Fibroblast of lung (primary cell): ENCODE data around the gene MAST3. TPM values are rescaled to one million over a fixed set of nuclear protein-coding genes. Genes with fewer than 3 reads are reported as not detected.

Experiments used
- DNase-seq, 2 donors: peaks; one replicate each; pipeline versions ENCODE4 v3.0.0 to v3.0.0-alpha.2; 2010; ENCODE audit warnings: low read depth in 2 of 2
- H2AFZ ChIP-seq: 2 replicates; pipeline ENCODE4 v1.5.1; 2012; ENCODE audit warnings: low read length, control low read depth, inconsistent platforms
- H3K27ac ChIP-seq: 2 replicates; pipeline ENCODE4 v1.5.1; 2011; ENCODE audit warnings: low read length, control low read depth; ENCODE audit not compliant: insufficient read depth
- H3K27me3 ChIP-seq: 2 replicates; pipeline ENCODE4 v1.5.1; 2011; ENCODE audit warnings: mild to moderate bottlenecking, low read length; ENCODE audit not compliant: control insufficient read depth, insufficient read depth
- H3K36me3 ChIP-seq: 2 replicates; pipeline ENCODE4 v1.5.1; 2011; ENCODE audit warnings: low read length; ENCODE audit not compliant: control insufficient read depth, insufficient read depth
- H3K4me1 ChIP-seq: 2 replicates; pipeline ENCODE4 v1.5.1; 2011; ENCODE audit warnings: low read length; ENCODE audit not compliant: control insufficient read depth, insufficient read depth; ENCODE audit errors: extremely low read depth
- H3K4me2 ChIP-seq: 2 replicates; pipeline ENCODE4 v1.5.1; 2011; ENCODE audit warnings: low read length, control low read depth; ENCODE audit not compliant: insufficient read depth; ENCODE audit errors: extremely low read depth
- H3K4me3 ChIP-seq, 4 experiments: fragments of 200-600 bp in 1 of 4; sonication (generic) in 1 of 4; replicated peaks in 1 of 4; 2 replicates each; pipeline ENCODE4 v1.5.1; 2011 to 2016; ENCODE audit warnings: low read length in 4 of 4, low read depth in 3 of 4, mild to moderate bottlenecking in 3 of 4, control low read depth in 2 of 4, inconsistent platforms in 1 of 4, mixed read lengths in 1 of 4; ENCODE audit not compliant: insufficient read depth in 1 of 4; ENCODE audit errors: control extremely low read depth in 1 of 4
- H3K79me2 ChIP-seq: 2 replicates; pipeline ENCODE4 v1.5.1; 2012; ENCODE audit warnings: mild to moderate bottlenecking, low read length, inconsistent platforms; ENCODE audit not compliant: control insufficient read depth, insufficient read depth
- H3K9ac ChIP-seq: 2 replicates; pipeline ENCODE4 v1.5.1; 2011; ENCODE audit warnings: mild to moderate bottlenecking, low read length, control low read depth; ENCODE audit not compliant: insufficient read depth
- H3K9me3 ChIP-seq: 2 replicates; pipeline ENCODE4 v1.5.1; 2012; ENCODE audit warnings: low read depth, low read length; ENCODE audit not compliant: control insufficient read depth, insufficient read depth
- H4K20me1 ChIP-seq: 2 replicates; pipeline ENCODE4 v1.5.1; 2011; ENCODE audit warnings: low read length; ENCODE audit not compliant: control insufficient read depth, insufficient read depth; ENCODE audit errors: extremely low read depth
- EZH2 ChIP-seq: IDR thresholded peaks from 2 replicates; pipeline ENCODE4 v1.5.1; 2012; ENCODE audit warnings: low read length, control low read depth, mild to moderate bottlenecking; ENCODE audit errors: missing control alignments
- polyA plus RNA-seq, 2 donors: library from polyadenylated mRNA; depleted of rRNA in 1 of 2; stranded (reverse) in 1 of 2; unstranded in 1 of 2; fragments of >200 nt; gene quantifications; 2 replicates each; pipeline ENCODE4 v1.2.1, GENCODE V29; 2011 to 2012; ENCODE audit warnings: missing spikeins in 1 of 2
- total RNA-seq: library from RNA; depleted of rRNA; stranded (reverse); fragments of >200 nt; gene quantifications from 2 replicates; pipeline ENCODE4 v1.2.1, GENCODE V29; 2014
- TF ChIP-seq, protein P1 (sequence below), 2 donors: IDR thresholded peaks in 1 of 2; conservative IDR thresholded peaks in 1 of 2; 1 replicate in 1 of 2; 2 replicates in 1 of 2; pipeline ENCODE4 v1.5.1; 2011 to 2012; ENCODE audit warnings: low read length in 2 of 2, control low read depth in 1 of 2, inconsistent platforms in 1 of 2, low read depth in 1 of 2, mild to moderate bottlenecking in 1 of 2

MAST3 gene
- total and polyA plus RNA-seq, 2 donors (not counting 1 experiment from before 2014, with no cell fraction given), result 2.0 to 4.1 TPM

DNA sequence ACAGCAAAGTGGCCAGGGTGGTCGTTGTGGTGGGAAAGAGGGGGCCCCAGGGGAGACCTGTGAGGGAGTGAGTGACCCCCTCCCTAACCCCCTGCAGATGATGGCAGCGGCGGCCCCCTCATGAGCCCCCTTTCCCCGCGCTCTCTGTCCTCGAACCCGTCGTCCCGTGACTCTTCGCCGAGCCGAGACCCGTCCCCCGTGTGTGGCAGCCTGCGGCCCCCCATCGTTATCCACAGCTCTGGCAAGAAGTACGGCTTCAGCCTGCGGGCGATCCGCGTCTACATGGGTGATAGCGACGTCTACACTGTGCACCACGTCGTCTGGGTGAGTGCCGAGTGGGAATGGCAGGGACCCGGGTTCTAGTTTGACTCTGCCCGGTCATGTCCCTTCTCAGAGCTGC lies 47.3 kb downstream of the MAST3 start:
- no peak overlapping the region for H3K27ac ChIP-seq
- no peaks in the 10 kb centered on the region for H3K9me3 ChIP-seq
- no peak overlapping the region for H3K9ac ChIP-seq
- H4K20me1 ChIP-seq, result no peaks in the 10 kb centered on the region
- H2AFZ ChIP-seq, result no peak overlapping the region
- H3K4me3 ChIP-seq, result no peak overlapping the region
- TF ChIP-seq EZH2, result no peak
- TF ChIP-seq, protein P1, sequence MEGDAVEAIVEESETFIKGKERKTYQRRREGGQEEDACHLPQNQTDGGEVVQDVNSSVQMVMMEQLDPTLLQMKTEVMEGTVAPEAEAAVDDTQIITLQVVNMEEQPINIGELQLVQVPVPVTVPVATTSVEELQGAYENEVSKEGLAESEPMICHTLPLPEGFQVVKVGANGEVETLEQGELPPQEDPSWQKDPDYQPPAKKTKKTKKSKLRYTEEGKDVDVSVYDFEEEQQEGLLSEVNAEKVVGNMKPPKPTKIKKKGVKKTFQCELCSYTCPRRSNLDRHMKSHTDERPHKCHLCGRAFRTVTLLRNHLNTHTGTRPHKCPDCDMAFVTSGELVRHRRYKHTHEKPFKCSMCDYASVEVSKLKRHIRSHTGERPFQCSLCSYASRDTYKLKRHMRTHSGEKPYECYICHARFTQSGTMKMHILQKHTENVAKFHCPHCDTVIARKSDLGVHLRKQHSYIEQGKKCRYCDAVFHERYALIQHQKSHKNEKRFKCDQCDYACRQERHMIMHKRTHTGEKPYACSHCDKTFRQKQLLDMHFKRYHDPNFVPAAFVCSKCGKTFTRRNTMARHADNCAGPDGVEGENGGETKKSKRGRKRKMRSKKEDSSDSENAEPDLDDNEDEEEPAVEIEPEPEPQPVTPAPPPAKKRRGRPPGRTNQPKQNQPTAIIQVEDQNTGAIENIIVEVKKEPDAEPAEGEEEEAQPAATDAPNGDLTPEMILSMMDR (conservative IDR thresholded peaks at IDR 0.05 in 1 of 2, IDR thresholded peaks at IDR 0.05 in 1 of 2; ENCODE audit: low read depth in 1 of 2, low read length in 2 of 2), result no peak
- H3K27me3 ChIP-seq, result no peaks in the 10 kb centered on the region
- no peaks in the 10 kb centered on the region for H3K4me1 ChIP-seq
- DNase-seq, result no peak
- H3K4me2 ChIP-seq, result no peak overlapping the region
- H3K79me2 ChIP-seq, result no peaks in the 10 kb centered on the region
- H3K36me3 ChIP-seq, result peaks cover 12% of the 10 kb centered on the region

DNA sequence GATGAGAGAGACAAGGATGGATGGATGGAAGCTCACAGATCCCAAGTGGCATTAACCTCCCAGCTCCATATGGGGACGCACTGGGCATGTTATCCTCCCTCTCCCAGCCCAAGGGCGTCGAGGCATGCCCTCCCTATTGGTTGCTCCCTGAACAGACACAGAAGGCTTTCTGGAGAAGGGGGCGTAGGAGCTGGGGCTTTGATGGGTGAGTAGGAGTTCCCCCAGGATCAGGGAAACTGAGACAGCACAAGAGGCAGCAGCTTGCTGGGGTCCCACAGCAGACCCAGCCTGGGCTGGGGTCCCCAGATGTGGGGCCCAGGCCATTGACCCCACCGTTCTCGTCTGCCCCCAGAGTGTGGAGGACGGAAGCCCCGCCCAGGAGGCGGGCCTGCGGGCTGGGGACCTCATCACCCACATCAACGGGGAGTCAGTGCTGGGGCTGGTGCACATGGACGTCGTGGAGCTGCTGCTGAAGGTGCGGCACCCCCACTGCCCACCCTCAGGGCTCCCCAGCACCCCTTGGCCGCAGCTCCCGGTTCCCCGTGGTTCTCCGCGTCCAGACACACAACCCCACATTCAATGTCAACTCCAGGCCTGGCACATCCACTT lies 47.9 kb downstream of the MAST3 start:
- Histone ChIP-seq H4K20me1 (no peaks in the 10 kb centered on the region), H3K9me3 (no peaks in the 10 kb centered on the region)

DNA sequence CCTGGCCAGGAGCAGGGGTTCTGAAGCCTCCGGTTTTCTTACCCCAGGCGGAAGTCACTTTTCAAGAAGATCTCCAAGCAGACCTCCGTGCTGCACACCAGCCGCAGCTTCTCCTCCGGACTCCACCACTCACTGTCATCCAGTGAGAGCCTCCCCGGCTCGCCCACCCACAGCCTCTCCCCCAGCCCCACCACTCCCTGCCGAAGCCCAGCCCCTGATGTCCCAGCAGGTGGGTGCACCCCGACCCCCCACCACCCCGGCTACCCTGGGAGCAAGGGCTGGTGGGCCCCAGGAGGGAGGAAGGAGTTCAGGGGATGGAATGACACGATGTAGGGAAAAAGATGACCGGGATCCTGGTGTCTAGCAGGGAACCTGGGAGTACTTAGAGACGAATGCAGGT lies 49.8 kb downstream of the MAST3 start:
- Histone ChIP-seq H3K27me3 (no peaks in the 10 kb centered on the region), H3K9me3 (no peaks in the 10 kb centered on the region), H3K4me3 (no peak overlapping the region), H3K4me1 (peaks cover 7% of the 10 kb centered on the region), H3K4me2 (no peak overlapping the region), H2AFZ (no peak overlapping the region), H3K9ac (no peak overlapping the region), H3K36me3 (peaks cover 8% of the 10 kb centered on the region), H3K27ac (no peak overlapping the region), H4K20me1 (no peaks in the 10 kb centered on the region), H3K79me2 (no peaks in the 10 kb centered on the region)
- no peak for DNase-seq
- TF ChIP-seq, protein P1 (conservative IDR thresholded peaks at IDR 0.05 in 1 of 2, IDR thresholded peaks at IDR 0.05 in 1 of 2; ENCODE audit: low read depth in 1 of 2, low read length in 2 of 2), result no peak
- TF ChIP-seq EZH2, result no peak

More for the DNA sequence above, 47.9 kb downstream of the MAST3 start:
- Histone ChIP-seq H3K4me3 (no peak overlapping the region), H3K27me3 (no peaks in the 10 kb centered on the region), H3K27ac (no peak overlapping the region), H3K36me3 (peaks cover 11% of the 10 kb centered on the region), H3K4me2 (no peak overlapping the region), H3K4me1 (no peaks in the 10 kb centered on the region), H2AFZ (no peak overlapping the region), H3K79me2 (no peaks in the 10 kb centered on the region), H3K9ac (no peak overlapping the region)
- DNase-seq, result no peak
- TF ChIP-seq, protein P1 (conservative IDR thresholded peaks at IDR 0.05 in 1 of 2, IDR thresholded peaks at IDR 0.05 in 1 of 2; ENCODE audit: low read depth in 1 of 2, low read length in 2 of 2), result no peak
- no peak for TF ChIP-seq EZH2
